Skeletal muscle tissue (tissue), 4 donors: ENCODE data around the gene CNOT8. TPM values are rescaled to one million over a fixed set of nuclear protein-coding genes. Genes with fewer than 3 reads are reported as not detected.

Experiments used
- H3K27ac ChIP-seq: one replicate; pipeline ENCODE4 v1.7.0; 2013; ENCODE audit warnings: mild to moderate bottlenecking, low read depth, low read length, inconsistent platforms
- H3K27me3 ChIP-seq, 3 donors: one replicate each; pipeline ENCODE4 v1.7.0; 2013; ENCODE audit warnings: low read length in 3 of 3; ENCODE audit not compliant: control insufficient read depth in 3 of 3, insufficient read depth in 3 of 3
- H3K36me3 ChIP-seq, 3 donors: one replicate each; pipeline ENCODE4 v1.7.0; 2013; ENCODE audit warnings: low read length in 3 of 3; ENCODE audit not compliant: control insufficient read depth in 3 of 3, insufficient read depth in 3 of 3
- H3K4me1 ChIP-seq, 3 donors: one replicate each; pipeline ENCODE4 v1.7.0; 2013; ENCODE audit warnings: low read length in 3 of 3, mild to moderate bottlenecking in 3 of 3; ENCODE audit not compliant: control insufficient read depth in 3 of 3, insufficient read depth in 3 of 3
- H3K4me3 ChIP-seq, 3 donors: one replicate each; pipeline ENCODE4 v1.7.0; 2013; ENCODE audit warnings: low read length in 3 of 3
- H3K9ac ChIP-seq, 3 donors: one replicate each; pipeline ENCODE4 v1.7.0; 2013; ENCODE audit warnings: low read length in 3 of 3, mild to moderate bottlenecking in 3 of 3, moderate library complexity in 2 of 3, low read depth in 1 of 3
- H3K9me3 ChIP-seq, 3 donors: one replicate each; pipeline ENCODE4 v1.7.0; 2013; ENCODE audit warnings: low read length in 3 of 3; ENCODE audit not compliant: control insufficient read depth in 3 of 3
- total RNA-seq: library from RNA; depleted of rRNA; stranded (reverse); fragments of >200 nt; gene quantifications from one replicate; pipeline ENCODE4 v1.2.3, GENCODE V29; 2014
- donor health status: Osteomylitis.

The CNOT8 gene
- total RNA-seq: 42.3 TPM

DNA sequence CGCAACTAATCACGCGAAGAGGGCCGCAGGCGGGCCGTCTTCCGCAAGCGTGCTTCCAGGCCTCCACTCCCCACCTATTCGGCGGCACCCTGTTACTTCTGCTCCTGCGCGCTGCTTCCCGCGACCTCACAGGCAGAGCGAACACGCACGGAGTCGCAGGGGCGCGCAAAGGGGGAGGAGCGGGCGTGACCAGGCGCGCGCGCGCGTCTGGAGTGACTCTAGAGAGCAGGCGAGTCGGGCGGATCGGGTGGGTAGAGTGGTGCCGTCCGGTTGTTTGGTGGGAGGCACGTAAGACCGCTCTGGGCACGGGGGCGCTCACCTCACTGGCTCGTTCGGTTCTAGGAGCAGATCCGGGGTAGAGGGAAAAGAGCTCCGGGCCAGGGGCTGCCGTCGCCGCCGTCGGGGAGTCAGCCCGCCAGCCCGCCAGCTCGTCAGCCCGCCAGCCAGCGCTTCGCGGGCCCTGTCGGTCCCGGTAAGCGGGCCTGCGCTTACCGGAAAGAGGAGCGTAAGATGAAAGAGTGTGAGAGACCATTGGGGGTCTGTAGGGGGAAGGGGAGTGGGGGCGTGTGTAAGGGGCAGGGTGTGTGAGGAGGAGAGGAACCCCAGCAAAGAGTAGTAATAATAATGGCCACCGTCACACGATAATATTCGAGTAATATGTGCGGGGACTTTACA lies at the start of gene CNOT8:
TSS of gene CNOT8 (plus strand) at position 331 of the 675 bp plus-strand sequence. CDS start 4,652 bp downstream, outside the sequence.
- Histone ChIP-seq H3K36me3 (peaks cover 0 to 2% (median 0%) of the 10 kb centered on the region in 3 donors), H3K9ac (peak within 1 kb of the TSS; percentile 87 to 96 (median 95)), H3K27me3 (no peaks in the 10 kb centered on the region), H3K4me1 (peaks cover 31 to 38% (median 32%) of the 10 kb centered on the region in 3 donors), H3K27ac (peak within 1 kb of the TSS; percentile 96), H3K4me3 (peak within 1 kb of the TSS; percentile 80 to 95 (median 84)), H3K9me3 (no peaks in the 10 kb centered on the region)

DNA sequence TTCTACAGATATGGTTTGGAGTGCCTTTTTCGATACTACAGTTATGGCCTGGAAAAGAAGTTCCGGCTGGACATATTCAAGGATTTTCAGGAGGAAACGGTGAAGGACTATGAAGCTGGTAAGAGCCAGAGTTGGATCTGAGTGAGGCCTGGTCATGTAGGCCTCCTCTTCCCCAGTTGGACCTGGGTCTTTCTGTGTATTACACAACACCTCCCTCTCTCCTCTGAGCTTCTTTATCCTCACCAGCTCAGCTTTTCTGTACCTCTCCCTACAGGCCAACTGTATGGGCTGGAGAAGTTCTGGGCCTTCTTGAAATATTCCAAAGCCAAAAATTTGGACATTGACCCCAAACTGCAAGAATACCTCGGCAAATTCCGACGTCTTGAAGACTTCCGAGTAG lies 47.2 kb upstream of the CNOT8 start:
- H3K4me1 ChIP-seq: no peaks in the 10 kb centered on the region
- H3K36me3 ChIP-seq: peaks cover 45 to 69% (median 68%) of the 10 kb centered on the region in 3 donors
- H3K9ac ChIP-seq: no peak overlapping the region
- no peaks in the 10 kb centered on the region for H3K27me3 ChIP-seq
- no peak overlapping the region for H3K4me3 ChIP-seq
- no peaks in the 10 kb centered on the region for H3K9me3 ChIP-seq
- H3K27ac ChIP-seq: no peak overlapping the region

DNA sequence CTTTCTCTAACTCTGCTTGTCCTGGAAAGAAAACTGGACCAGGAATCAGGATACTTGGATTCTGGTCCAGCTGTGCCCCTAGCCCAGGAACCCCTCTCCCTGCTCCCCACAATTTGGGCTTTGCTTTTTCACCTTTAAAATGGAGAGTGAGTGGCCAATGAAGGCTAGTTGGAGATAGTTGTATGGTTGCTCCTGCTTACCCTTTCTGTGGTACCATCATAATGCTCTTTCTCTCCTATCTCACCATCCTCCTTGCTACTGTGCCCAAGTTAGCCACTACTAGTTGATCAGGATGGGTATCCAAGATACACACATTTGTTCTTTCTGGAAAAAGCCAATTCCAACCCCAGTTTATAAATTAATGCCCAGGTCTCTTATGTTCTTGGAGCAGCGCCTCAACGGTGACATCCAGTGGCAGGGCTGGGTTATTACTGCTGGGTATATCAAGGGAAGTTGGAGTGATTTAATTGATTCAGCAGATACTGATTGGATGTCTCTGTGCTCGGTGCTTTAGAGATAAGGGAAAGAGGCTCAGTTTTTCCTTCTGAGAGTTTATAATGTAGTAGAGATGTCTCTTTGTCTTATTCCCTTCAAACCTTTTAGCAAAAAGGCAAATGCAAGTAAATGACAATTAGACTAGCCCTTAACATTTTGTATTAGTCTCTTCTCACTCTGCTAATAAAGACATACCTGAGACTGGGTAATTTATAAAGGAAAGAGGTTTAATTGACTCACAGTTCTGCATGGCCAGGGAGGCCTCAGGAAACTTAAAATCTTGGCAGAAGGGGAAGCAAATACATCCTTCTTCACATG lies 46.6 kb upstream of the CNOT8 start:
- Histone ChIP-seq H3K27me3 (no peaks in the 10 kb centered on the region), H3K4me3 (no peak overlapping the region), H3K9ac (no peak overlapping the region), H3K9me3 (no peaks in the 10 kb centered on the region), H3K27ac (no peak overlapping the region), H3K4me1 (no peaks in the 10 kb centered on the region), H3K36me3 (peaks cover 45 to 69% (median 68%) of the 10 kb centered on the region in 3 donors)

DNA sequence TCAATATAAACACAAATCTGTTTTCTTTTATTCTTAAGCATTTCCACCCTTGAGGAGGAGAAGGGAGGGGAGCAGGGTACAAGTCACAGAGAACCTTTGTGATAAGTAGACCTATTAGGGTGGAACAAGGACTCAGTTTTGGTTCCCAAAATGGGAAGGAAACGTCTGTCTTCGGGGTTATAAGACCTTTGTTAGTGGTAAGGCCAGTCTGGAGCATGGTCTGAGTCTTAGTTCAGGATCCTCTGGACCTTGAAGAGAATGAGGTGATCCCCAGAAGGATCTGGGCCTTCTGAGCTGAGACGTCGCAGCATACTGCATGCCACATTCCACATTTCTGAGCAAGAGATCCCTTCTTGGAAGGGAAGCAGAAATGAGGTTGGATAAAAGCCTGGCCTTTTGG lies 45.3 kb upstream of the CNOT8 start:
- no peak overlapping the region for H3K9ac ChIP-seq
- no peaks in the 10 kb centered on the region for H3K4me1 ChIP-seq
- peaks cover 50 to 73% (median 69%) of the 10 kb centered on the region in 3 donors for H3K36me3 ChIP-seq
- no peak overlapping the region for H3K27ac ChIP-seq
- H3K9me3 ChIP-seq: no peaks in the 10 kb centered on the region
- no peaks in the 10 kb centered on the region for H3K27me3 ChIP-seq
- H3K4me3 ChIP-seq: no peak overlapping the region

DNA sequence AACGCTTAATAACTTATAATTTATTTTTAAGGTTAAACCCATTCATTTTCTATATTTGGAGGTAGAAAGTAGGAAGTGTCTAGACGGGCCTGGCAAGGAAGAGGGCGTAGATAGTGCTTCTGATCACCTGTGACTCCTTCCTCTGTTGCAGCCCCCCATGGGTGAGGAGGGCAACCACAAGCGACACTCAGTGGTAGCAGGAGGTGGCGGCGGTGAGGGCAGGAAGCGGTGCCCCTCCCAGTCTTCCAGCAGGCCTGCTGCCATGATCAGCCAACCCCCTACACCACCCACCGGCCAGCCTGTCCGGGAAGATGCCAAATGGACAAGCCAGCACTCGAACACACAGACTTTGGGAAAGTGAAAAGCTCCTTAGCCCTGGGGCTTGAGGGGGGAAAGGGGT lies 44.7 kb upstream of the CNOT8 start:
- Histone ChIP-seq H3K27ac (no peak overlapping the region), H3K27me3 (no peaks in the 10 kb centered on the region), H3K9ac (no peak overlapping the region), H3K4me3 (no peak overlapping the region), H3K4me1 (no peaks in the 10 kb centered on the region), H3K9me3 (no peaks in the 10 kb centered on the region), H3K36me3 (peaks cover 49 to 68% (median 64%) of the 10 kb centered on the region in 3 donors)

DNA sequence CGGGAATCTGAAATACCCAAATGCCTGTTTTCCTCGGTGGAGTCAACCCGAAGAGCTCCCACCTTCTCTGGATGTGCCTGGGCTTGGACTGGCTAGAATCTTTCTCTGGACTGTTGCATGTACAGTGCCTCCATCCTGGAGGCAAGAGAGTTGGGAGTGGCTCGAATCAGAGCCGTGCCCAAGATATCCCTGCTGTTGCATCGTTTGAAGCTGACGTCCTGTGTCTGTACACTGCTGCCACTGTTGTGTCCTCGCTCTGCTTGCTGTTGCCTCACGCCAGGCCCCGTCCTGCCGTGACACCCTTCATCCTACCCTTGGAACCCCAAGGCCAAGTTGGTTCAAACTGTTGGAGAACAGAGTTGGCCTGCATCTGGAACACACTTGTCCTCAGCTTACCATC lies 43.4 kb upstream of the CNOT8 start:
- H3K27me3 ChIP-seq: no peaks in the 10 kb centered on the region
- no peak overlapping the region for H3K9ac ChIP-seq
- H3K4me1 ChIP-seq: no peaks in the 10 kb centered on the region
- no peaks in the 10 kb centered on the region for H3K9me3 ChIP-seq
- no peak overlapping the region for H3K27ac ChIP-seq
- H3K36me3 ChIP-seq: peaks cover 56 to 67% (median 61%) of the 10 kb centered on the region in 3 donors
- H3K4me3 ChIP-seq: no peak overlapping the region

DNA sequence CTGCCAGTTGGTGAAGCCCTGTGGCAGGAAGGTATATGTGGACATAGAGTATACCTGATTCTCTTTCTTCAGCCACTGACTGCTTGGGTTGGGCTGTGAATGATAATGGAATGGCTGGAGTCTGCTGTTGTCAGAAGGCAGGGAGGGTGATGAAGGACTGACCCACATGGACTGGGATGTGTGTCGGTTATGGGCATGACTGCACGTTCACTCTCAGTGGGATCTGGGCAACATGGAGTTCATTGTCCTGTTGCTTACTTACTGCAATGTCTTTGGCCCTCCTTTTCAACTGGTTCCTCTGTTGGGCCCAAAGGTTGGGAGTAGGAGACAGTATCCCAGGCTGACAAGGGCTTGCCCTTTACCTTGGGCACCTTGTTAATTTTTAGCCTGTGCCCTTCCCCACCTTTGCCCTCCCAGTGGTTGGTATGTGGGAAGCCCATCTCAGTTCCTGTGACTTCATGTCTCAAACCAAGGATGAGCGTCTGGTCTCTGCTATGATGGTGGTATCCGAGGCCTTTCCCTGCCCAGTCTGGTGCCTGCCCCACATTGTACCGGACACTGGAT lies 42.7 kb upstream of the CNOT8 start:
- H3K4me1 ChIP-seq: no peaks in the 10 kb centered on the region

DNA sequence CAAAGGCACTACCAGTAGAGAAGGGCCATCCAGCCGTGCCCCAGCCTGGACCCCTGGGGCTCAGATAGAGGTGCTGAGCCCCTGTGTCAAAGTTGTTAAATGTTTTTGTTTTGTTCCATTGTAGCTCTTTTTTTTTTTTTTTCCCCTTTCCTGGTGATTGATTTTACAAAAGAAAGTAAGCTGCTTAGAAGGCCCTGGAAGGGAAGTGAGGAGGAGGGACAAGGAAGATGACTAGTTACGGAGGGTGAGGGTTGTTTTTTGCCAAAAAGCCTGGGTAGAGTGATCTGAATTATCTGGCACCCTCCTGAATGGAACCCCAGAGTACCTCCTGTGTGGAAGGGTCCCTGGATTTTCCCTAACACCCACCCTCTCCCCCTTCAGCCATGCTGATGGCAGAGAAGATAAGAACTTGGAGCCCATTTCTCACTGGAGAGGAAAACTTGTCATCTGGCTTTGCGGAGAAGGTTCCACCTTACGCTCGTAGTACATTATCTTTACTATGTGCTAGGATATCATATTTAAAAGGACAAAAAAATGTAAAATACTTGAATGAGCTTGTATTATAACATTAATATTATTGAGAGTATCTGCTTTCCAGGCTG lies 41.4 kb upstream of the CNOT8 start:
- Histone ChIP-seq H3K4me3 (no peak overlapping the region), H3K9ac (no peak overlapping the region), H3K27me3 (no peaks in the 10 kb centered on the region), H3K4me1 (no peaks in the 10 kb centered on the region), H3K36me3 (peaks cover 58 to 65% (median 63%) of the 10 kb centered on the region in 3 donors), H3K9me3 (no peaks in the 10 kb centered on the region), H3K27ac (no peak overlapping the region)

More for the DNA sequence above, 42.7 kb upstream of the CNOT8 start:
- no peak overlapping the region for H3K9ac ChIP-seq
- no peak overlapping the region for H3K4me3 ChIP-seq
- H3K27ac ChIP-seq: no peak overlapping the region
- H3K27me3 ChIP-seq: no peaks in the 10 kb centered on the region
- H3K9me3 ChIP-seq: no peaks in the 10 kb centered on the region
- H3K36me3 ChIP-seq: peaks cover 60 to 68% (median 63%) of the 10 kb centered on the region in 3 donors

DNA sequence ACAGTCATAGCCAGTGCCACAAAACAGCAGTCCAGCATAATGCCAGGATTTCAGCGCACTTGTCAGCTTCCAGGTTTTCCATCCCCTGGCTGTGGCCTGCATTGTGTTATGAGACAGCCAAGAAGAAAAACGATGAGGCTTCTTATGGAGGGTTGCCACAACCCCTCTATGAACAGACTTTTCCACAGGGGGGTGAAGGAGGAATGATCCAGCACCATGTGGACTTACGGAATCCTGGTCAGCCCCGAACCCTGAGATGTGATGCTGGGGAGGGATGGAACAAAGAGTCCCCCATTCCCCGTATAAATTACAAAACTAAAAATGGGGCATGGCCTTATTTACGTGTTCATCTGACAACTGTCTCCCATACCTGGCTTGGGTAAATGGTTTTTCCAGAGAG lies 40.6 kb upstream of the CNOT8 start:
- no peak overlapping the region for H3K4me3 ChIP-seq
- no peaks in the 10 kb centered on the region for H3K27me3 ChIP-seq
- peak overlapping the region in 1 of 3 donors; percentile 26 for H3K9ac ChIP-seq
- no peaks in the 10 kb centered on the region for H3K4me1 ChIP-seq
- H3K36me3 ChIP-seq: peaks cover 60 to 65% (median 65%) of the 10 kb centered on the region in 3 donors
- H3K9me3 ChIP-seq: no peaks in the 10 kb centered on the region
- no peak overlapping the region for H3K27ac ChIP-seq
